Activated T-cell treated with anti-CD3 and anti-CD28 coated beads for 24 hours (primary cell): ENCODE results near the gene UGGT2.
A peak's percentile ranks its signal among the peaks of the same experiment; 100 is the strongest.
"Not testable (repeated sequence)": the region's sequence is repeated elsewhere in the genome, so short reads cannot be mapped to it uniquely, and the experiment has no call there.

ENCODE experiments used
- DNase-seq: peaks from one replicate; pipeline ENCODE4 v3.0.0-alpha.2; 2020; ENCODE audit warnings: low read depth

Gene UGGT2

GRCh38 chr13:95896301-95896700 is 156.9 kb downstream of the UGGT2 start:
- no peak for DNase-seq

- DNase-seq = no peak
Observed at GRCh38 chr13:95893861-95894260, 159.3 kb downstream of the UGGT2 start.

- DNase-seq = no peak
Observed at GRCh38 chr13:95882121-95882520, 171.1 kb downstream of the UGGT2 start.

GRCh38 chr13:95880331-95880730 is 172.9 kb downstream of the UGGT2 start:
- DNase-seq = no peak

GRCh38 chr13:95874286-95874685 is 178.9 kb downstream of the UGGT2 start:
- no peak for DNase-seq

GRCh38 chr13:95870421-95870820 is 182.8 kb downstream of the UGGT2 start:
- DNase-seq = no peak

GRCh38 chr13:95865080-95865615 is 188.1 kb downstream of the UGGT2 start:
- DNase-seq = no peak

GRCh38 chr13:95862408-95862807 is 190.8 kb downstream of the UGGT2 start:
- no peak for DNase-seq

GRCh38 chr13:95861296-95861695 is 191.9 kb downstream of the UGGT2 start:
- no peak for DNase-seq

GRCh38 chr13:95858286-95859075 is 194.7 kb downstream of the UGGT2 start:
- DNase-seq = no peak

GRCh38 chr13:95845656-95846055 is 207.5 kb downstream of the UGGT2 start:
- not testable (repeated sequence) for DNase-seq

GRCh38 chr13:95842898-95843297 is 210.3 kb downstream of the UGGT2 start:
- no peak for DNase-seq

GRCh38 chr13:95841894-95842293 is 211.3 kb downstream of the UGGT2 start:
- DNase-seq = no peak

GRCh38 chr13:95834134-95834765 is 219.0 kb downstream of the UGGT2 start:
- peak; percentile 48 for DNase-seq

GRCh38 chr13:95833719-95834118 is 219.5 kb downstream of the UGGT2 start:
- DNase-seq = no peak

- no peak for DNase-seq
Observed at GRCh38 chr13:95833126-95833525, 220.1 kb downstream of the UGGT2 start.

GRCh38 chr13:95822303-95822702 is 230.9 kb downstream of the UGGT2 start:
- no peak for DNase-seq

- DNase-seq = no peak
Observed at GRCh38 chr13:95814495-95814894, 238.7 kb downstream of the UGGT2 start.

GRCh38 chr13:95813139-95813538 is 240.1 kb downstream of the UGGT2 start:
- DNase-seq = no peak

GRCh38 chr13:95809429-95809828 is 243.8 kb downstream of the UGGT2 start:
- no peak for DNase-seq

- no peak for DNase-seq
Observed at GRCh38 chr13:95805921-95806320, 247.3 kb downstream of the UGGT2 start.

GRCh38 chr13:95801825-95802224 is 251.4 kb downstream of the UGGT2 start:
- DNase-seq = no peak

- no peak for DNase-seq
Observed at GRCh38 chr13:95800436-95800835, 252.8 kb downstream of the UGGT2 start.
